HCT116 (cell line): ENCODE results near the gene WDR90. TPM values are rescaled to one million over a fixed set of nuclear protein-coding genes. Genes with fewer than 3 reads are reported as not detected.

Experiments used
- ATAC-seq: fragments of 200-7000 bp; cut with Tn5 transposase; 2 replicates; pipeline ENCODE4 v1.9.1; 2020; ENCODE audit warnings: mild to moderate bottlenecking, moderate library complexity
- BruUV-seq: library from RNA; stranded (reverse); fragments of 400-500 nt; replicated peaks from 2 replicates; lab custom pipeline; 2021; lab: Mats Ljungman, UMichigan
- CTCF ChIA-PET: fragments of 300-600 bp; sonication (Branson Sonifier 250); formaldehyde crosslinking; loops from one replicate; lab custom pipeline; 2021; ENCODE audit warnings: antibody characterized with exemption; lab: Charles Lee
- POLR2A ChIA-PET: fragments of 300-600, 350-600 bp; sonication (Branson Sonifier 250); formaldehyde crosslinking; loops from one replicate; lab custom pipeline; 2021; ENCODE audit warnings: antibody characterized with exemption; lab: Charles Lee
- RAD21 ChIA-PET, 2 experiments: fragments of 300-600 bp; sonication (Branson Sonifier 250); formaldehyde crosslinking; loops; one replicate each; lab custom pipeline; 2023; ENCODE audit warnings: low total read pairs in 2 of 2; ENCODE audit not compliant: uncharacterized antibody in 2 of 2, unreplicated experiment in 2 of 2, low non-redundant PET in 1 of 2; lab: Charles Lee
- DNase-seq: peaks from one replicate; pipeline ENCODE4 v3.0.0-alpha.2; 2010; ENCODE audit warnings: low read depth, low spot score
- H2AFZ ChIP-seq: fragments of 200-600 bp; shearing (Covaris generic), sonication (generic); 2 replicates; pipeline ENCODE4 v1.6.1; 2017; ENCODE audit warnings: low read depth, mixed run types, mixed read lengths, antibody characterized with exemption, low read length; ENCODE audit not compliant: poor library complexity, severe bottlenecking
- H3K27ac ChIP-seq: 2 replicates; pipeline ENCODE4 v1.5.1; 2012; ENCODE audit warnings: low read depth, low read length
- H3K27me3 ChIP-seq: fragments of 200-600 bp; sonication (generic); 2 replicates; pipeline ENCODE4 v1.6.1; 2016; ENCODE audit warnings: mixed run types, low read length, mixed read lengths; ENCODE audit not compliant: insufficient read depth
- H3K36me3 ChIP-seq, 2 experiments: fragments of 200-500 bp in 1 of 2; fragments of 200-600 bp in 1 of 2; sonication (Bioruptor generic) in 1 of 2; sonication (generic) in 1 of 2; 2 replicates each; pipeline versions ENCODE4 v1.5.1 to v1.6.1; 2014 to 2016; ENCODE audit warnings: low read length in 2 of 2, inconsistent platforms in 1 of 2, mixed read lengths in 1 of 2, mixed run types in 1 of 2; ENCODE audit not compliant: insufficient read depth in 2 of 2, control insufficient read depth in 1 of 2
- H3K4me1 ChIP-seq, 2 experiments: fragments of 200-600 bp in 1 of 2; sonication (generic) in 1 of 2; 2 replicates each; pipeline versions ENCODE4 v1.5.1 to v1.6.1; 2012 to 2017; ENCODE audit warnings: low read length in 2 of 2, inconsistent platforms in 1 of 2, mild to moderate bottlenecking in 1 of 2, mixed read lengths in 1 of 2, mixed run types in 1 of 2, moderate library complexity in 1 of 2; ENCODE audit not compliant: insufficient read depth in 2 of 2, control insufficient read depth in 1 of 2
- H3K4me2 ChIP-seq: fragments of 200-600 bp; sonication (generic); 2 replicates; pipeline ENCODE4 v1.6.1; 2017; ENCODE audit warnings: mixed run types, low read length, mixed read lengths
- H3K4me3 ChIP-seq, 2 experiments: fragments of 200-600 bp in 1 of 2; sonication (generic) in 1 of 2; replicated peaks in 1 of 2; 2 replicates each; pipeline ENCODE4 v1.5.1; 2011 to 2016; ENCODE audit warnings: low read length in 2 of 2, control low read depth in 1 of 2, low read depth in 1 of 2, mild to moderate bottlenecking in 1 of 2, mixed read lengths in 1 of 2, mixed run types in 1 of 2
- H3K79me2 ChIP-seq: fragments of 200-600 bp; sonication (generic); 2 replicates; pipeline ENCODE4 v1.6.1; 2017; ENCODE audit warnings: mild to moderate bottlenecking, mixed run types, low read length, moderate library complexity, mixed read lengths; ENCODE audit not compliant: insufficient read depth
- H3K9ac ChIP-seq: fragments of 200-600 bp; sonication (generic); 2 replicates; pipeline ENCODE4 v1.6.1; 2016; ENCODE audit warnings: low read length, mixed read lengths
- H3K9me2 ChIP-seq: fragments of 200-600 bp; sonication (generic), shearing (Covaris generic); 2 replicates; pipeline ENCODE4 v1.6.1; 2017; ENCODE audit warnings: mixed run types, mild to moderate bottlenecking, moderate library complexity; ENCODE audit not compliant: insufficient read depth
- H3K9me3 ChIP-seq, 2 experiments: fragments of 200-500 bp in 1 of 2; fragments of 200-600 bp in 1 of 2; sonication (Bioruptor generic) in 1 of 2; sonication (generic) in 1 of 2; 2 replicates each; pipeline ENCODE4 v1.6.1; 2014 to 2017; ENCODE audit warnings: low read length in 2 of 2, mixed read lengths in 2 of 2, inconsistent platforms in 1 of 2, low read depth in 1 of 2, mild to moderate bottlenecking in 1 of 2, mixed run types in 1 of 2, moderate library complexity in 1 of 2; ENCODE audit not compliant: control insufficient read depth in 1 of 2, insufficient read depth in 1 of 2
- H4K20me1 ChIP-seq: fragments of 200-600 bp; sonication (generic), shearing (Covaris generic); 2 replicates; pipeline ENCODE4 v1.6.1; 2017; ENCODE audit warnings: mixed run types, mild to moderate bottlenecking, moderate library complexity; ENCODE audit not compliant: insufficient read depth
- CEBPB ChIP-seq: IDR thresholded peaks from 2 replicates; pipeline ENCODE4 v1.6.1; 2012; ENCODE audit warnings: low read depth
- EGR1 ChIP-seq: IDR thresholded peaks from 2 replicates; pipeline ENCODE4 v1.6.1; 2012; ENCODE audit warnings: low read depth
- ELF1 ChIP-seq: IDR thresholded peaks from 2 replicates; pipeline ENCODE4 v1.6.1; 2012; ENCODE audit warnings: low read depth, borderline replicate concordance
- JUND ChIP-seq: IDR thresholded peaks from 2 replicates; pipeline ENCODE4 v1.6.1; 2012
- MAX ChIP-seq: IDR thresholded peaks from 2 replicates; pipeline ENCODE4 v1.6.1; 2012
- POLR2A ChIP-seq: IDR thresholded peaks from 2 replicates; pipeline ENCODE4 v1.7.0; 2011; ENCODE audit warnings: borderline replicate concordance; ENCODE audit not compliant: insufficient read depth, insufficient read length; ENCODE audit errors: extremely low read depth
- POLR2AphosphoS5 ChIP-seq: IDR thresholded peaks from 2 replicates; pipeline ENCODE4 v1.6.1; 2011; ENCODE audit warnings: mild to moderate bottlenecking, low read depth, low read length, moderate library complexity
- RAD21 ChIP-seq: IDR thresholded peaks from 2 replicates; pipeline ENCODE4 v1.6.1; 2012; ENCODE audit warnings: low read depth, mild to moderate bottlenecking
- REST ChIP-seq: IDR thresholded peaks from 2 replicates; pipeline ENCODE4 v1.6.1; 2012; ENCODE audit warnings: low read depth
- SIN3A ChIP-seq: IDR thresholded peaks from 2 replicates; pipeline ENCODE4 v1.6.1; 2012; ENCODE audit warnings: low read depth
- SRF ChIP-seq: IDR thresholded peaks from 2 replicates; pipeline ENCODE4 v1.6.1; 2012; ENCODE audit warnings: low read depth
- TCF7L2 ChIP-seq: IDR thresholded peaks from 2 replicates; pipeline ENCODE4 v1.7.0; 2011; ENCODE audit warnings: borderline replicate concordance, inconsistent platforms; ENCODE audit not compliant: insufficient read depth, insufficient read length; ENCODE audit errors: extremely low read depth
- ZNF274 ChIP-seq: fragments of 200-500 bp; sonication (Bioruptor generic); IDR thresholded peaks from 2 replicates; pipeline ENCODE4 v1.6.1; 2014; ENCODE audit warnings: mild to moderate bottlenecking, low read depth, low read length, inconsistent platforms
- intact Hi-C: fragments of 100-400 bp; cut with micrococcal nuclease; formaldehyde crosslinking; loops from 2 replicates; pipeline ENCODE4 v1.10.0; 2022
- total RNA-seq: library from RNA; stranded (reverse); gene quantifications from one replicate; pipeline ENCODE4 v1.2.1, GENCODE V29; 2021; ENCODE audit not compliant: unreplicated experiment
- TF ChIP-seq, protein P1 (sequence below): IDR thresholded peaks from 2 replicates; pipeline ENCODE4 v1.6.1; 2011; ENCODE audit warnings: mild to moderate bottlenecking, low read length, moderate library complexity; ENCODE audit not compliant: insufficient replicate concordance; ENCODE audit errors: extremely low read depth

WDR90 gene
- total RNA-seq, 1 experiment from 2014 or later = 73.7 TPM

DNA sequence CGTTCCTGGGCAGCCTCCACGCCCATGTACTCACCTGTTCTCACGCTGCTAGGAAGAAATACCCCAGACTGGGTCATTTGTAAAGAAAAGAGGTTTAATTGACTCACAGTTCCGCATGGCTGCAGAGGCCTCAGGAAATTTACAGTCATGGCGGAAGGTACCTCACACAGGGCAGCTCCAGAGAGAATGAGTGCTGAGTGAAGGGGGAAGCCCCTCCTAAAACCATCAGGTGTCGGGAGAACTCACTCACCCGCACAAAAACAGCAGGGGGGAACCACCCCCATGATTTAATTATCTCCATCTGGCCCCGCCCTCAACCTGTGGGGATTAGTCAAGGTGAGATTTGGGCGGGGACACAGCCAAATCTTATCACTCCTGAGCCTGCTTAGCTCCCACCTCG, 41.1 kb upstream of the WDR90 start:
- H3K79me2 ChIP-seq = peaks cover 3% of the 10 kb centered on the region; the same call in 1 of the 2 replicates
- no peak overlapping the region for H3K27ac ChIP-seq
- CTCF ChIA-PET = no interaction called here
- intact Hi-C loops = no loop called here
- H3K9ac ChIP-seq = no peak overlapping the region
- H4K20me1 ChIP-seq = no peaks in the 10 kb centered on the region
- H2AFZ ChIP-seq = no peak overlapping the region
- no TSS peak for BruUV-seq
- DNase-seq = no peak
- TF ChIP-seq EGR1 (no peak), SIN3A (no peak), POLR2A (no peak), ZNF274 (no peak), MAX (no peak), CEBPB (no peak), JUND (no peak), POLR2AphosphoS5 (no peak), ELF1 (no peak), RAD21 (no peak), SRF (no peak), TCF7L2 (no peak), REST (no peak)
- TF ChIP-seq, protein P1, sequence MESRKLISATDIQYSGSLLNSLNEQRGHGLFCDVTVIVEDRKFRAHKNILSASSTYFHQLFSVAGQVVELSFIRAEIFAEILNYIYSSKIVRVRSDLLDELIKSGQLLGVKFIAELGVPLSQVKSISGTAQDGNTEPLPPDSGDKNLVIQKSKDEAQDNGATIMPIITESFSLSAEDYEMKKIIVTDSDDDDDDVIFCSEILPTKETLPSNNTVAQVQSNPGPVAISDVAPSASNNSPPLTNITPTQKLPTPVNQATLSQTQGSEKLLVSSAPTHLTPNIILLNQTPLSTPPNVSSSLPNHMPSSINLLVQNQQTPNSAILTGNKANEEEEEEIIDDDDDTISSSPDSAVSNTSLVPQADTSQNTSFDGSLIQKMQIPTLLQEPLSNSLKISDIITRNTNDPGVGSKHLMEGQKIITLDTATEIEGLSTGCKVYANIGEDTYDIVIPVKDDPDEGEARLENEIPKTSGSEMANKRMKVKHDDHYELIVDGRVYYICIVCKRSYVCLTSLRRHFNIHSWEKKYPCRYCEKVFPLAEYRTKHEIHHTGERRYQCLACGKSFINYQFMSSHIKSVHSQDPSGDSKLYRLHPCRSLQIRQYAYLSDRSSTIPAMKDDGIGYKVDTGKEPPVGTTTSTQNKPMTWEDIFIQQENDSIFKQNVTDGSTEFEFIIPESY = no peak
- TF ChIP-seq, all 23 proteins: peak for 0
- Histone ChIP-seq H3K4me3 (no peak overlapping the region), H3K9me2 (no peaks in the 10 kb centered on the region), H3K36me3 (no peaks in the 10 kb centered on the region), H3K27me3 (no peaks in the 10 kb centered on the region), H3K4me1 (no peaks in the 10 kb centered on the region), H3K4me2 (no peak overlapping the region), H3K9me3 (no peaks in the 10 kb centered on the region)
- RAD21 ChIA-PET = no interaction called here
- POLR2A ChIA-PET = no interaction called here
- ATAC-seq = no peak
